Activated T-helper 1 cell treated with anti-CD3 and anti-CD28 coated beads, Interleukin-12 subunit alpha, Interleukin-12 subunit beta, Interleukin-2, Interleukin-4 antibody, amounts not matched to agents 30 ng/mL and 10 ng/mL and 1 ng/mL, durations not matched to agents 14 hours and 24 hours and 36 hours (primary cell): ENCODE data around the gene METTL22. TPM values are rescaled to one million over a fixed set of nuclear protein-coding genes. Genes with fewer than 3 reads are reported as not detected.
A peak's percentile ranks its signal among the peaks of the same experiment; 100 is the strongest.

Experiments
- DNase-seq: peaks from one replicate; pipeline ENCODE4 v3.0.0; 2021; ENCODE audit warnings: low spot score
- H3K27ac Mint-ChIP-seq: one replicate; pipeline ENCODE4 v1.8.0; 2021; ENCODE audit warnings: mild to moderate bottlenecking, mixed read lengths
- H3K27me3 Mint-ChIP-seq: one replicate; pipeline ENCODE4 v1.8.0; 2022; ENCODE audit warnings: mild to moderate bottlenecking, moderate library complexity, mixed read lengths; ENCODE audit not compliant: insufficient read depth
- H3K36me3 Mint-ChIP-seq: one replicate; pipeline ENCODE4 v1.8.0; 2021; ENCODE audit warnings: low read depth, mixed read lengths
- H3K4me1 Mint-ChIP-seq: one replicate; pipeline ENCODE4 v1.8.0; 2021; ENCODE audit warnings: low read depth, mixed read lengths
- H3K4me3 Mint-ChIP-seq: one replicate; pipeline ENCODE4 v1.8.0; 2021; ENCODE audit warnings: mild to moderate bottlenecking, moderate library complexity, mixed read lengths
- H3K9me3 Mint-ChIP-seq: one replicate; pipeline ENCODE4 v1.8.0; 2021; ENCODE audit warnings: mixed read lengths
- intact Hi-C: fragments of 100-400 bp; cut with micrococcal nuclease; formaldehyde crosslinking; loops from one replicate; pipeline ENCODE4 v1.15.1; 2024
- total RNA-seq: library from RNA; stranded (reverse); gene quantifications from 2 replicates; pipeline ENCODE4 v1.2.3, GENCODE V29; 2022

The METTL22 gene
- total RNA-seq, 1 donor from 2014 or later = 32.0 TPM

DNA sequence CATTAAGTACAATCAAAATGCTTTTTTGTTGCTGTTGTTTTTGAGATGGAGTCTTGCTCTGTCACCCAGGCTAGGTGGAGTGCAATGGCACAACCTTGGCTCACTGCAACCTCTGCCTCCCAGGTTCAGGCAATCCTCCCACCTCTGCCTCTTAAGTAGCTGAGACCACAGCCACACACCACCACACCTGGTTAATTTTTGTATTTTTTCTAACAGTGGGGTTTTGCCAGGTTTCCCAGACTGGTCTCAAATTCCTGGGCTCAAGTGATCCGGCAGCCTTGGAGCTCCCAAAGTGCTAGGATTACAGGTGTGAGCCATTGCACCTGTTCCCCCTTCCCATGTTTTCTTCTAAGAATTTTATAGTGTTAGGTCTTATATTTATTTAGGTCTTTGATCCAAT lies 48.0 kb downstream of the METTL22 start:
- no peak for DNase-seq
- H3K27ac Mint-ChIP-seq = no peak overlapping the region
- H3K4me1 Mint-ChIP-seq = no peaks in the 10 kb centered on the region
- intact Hi-C loops = no loop called here
- H3K27me3 Mint-ChIP-seq = peaks cover 3% of the 10 kb centered on the region
- H3K9me3 Mint-ChIP-seq = no peaks in the 10 kb centered on the region
- H3K36me3 Mint-ChIP-seq = no peaks in the 10 kb centered on the region
- no peak overlapping the region for H3K4me3 Mint-ChIP-seq

DNA sequence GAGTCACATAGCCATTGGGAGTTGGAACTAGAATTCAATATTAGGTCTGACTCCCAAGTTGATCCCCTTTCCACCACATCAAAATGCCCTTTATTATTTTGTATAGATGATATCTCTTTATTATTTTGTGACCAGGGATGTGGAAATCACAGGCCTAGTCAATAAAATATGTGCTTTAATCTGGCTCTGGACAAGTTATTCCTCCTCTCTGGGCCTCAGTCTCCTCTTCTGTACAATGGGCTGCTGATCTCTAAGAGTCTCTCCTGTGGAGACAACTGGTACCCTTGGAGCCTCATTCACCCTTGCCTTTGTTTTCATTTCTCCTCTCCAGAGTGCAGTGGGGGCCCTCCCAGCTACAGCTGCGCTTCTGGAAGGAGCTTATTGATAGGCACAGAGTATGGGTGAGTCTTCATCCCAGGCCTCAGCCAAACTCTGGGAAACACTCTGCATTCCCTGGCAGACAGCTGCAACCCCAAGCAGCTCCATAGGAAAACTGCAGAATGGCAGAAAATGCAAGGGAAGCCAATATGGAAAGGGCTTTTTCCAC lies 48.6 kb downstream of the METTL22 start:
- intact Hi-C loops = no loop called here
- Mint-ChIP-seq H3K4me3 (no peak overlapping the region), H3K27ac (no peak overlapping the region), H3K36me3 (no peaks in the 10 kb centered on the region), H3K9me3 (no peaks in the 10 kb centered on the region), H3K4me1 (peaks cover 4% of the 10 kb centered on the region), H3K27me3 (peaks cover 3% of the 10 kb centered on the region)
- DNase-seq = no peak

DNA sequence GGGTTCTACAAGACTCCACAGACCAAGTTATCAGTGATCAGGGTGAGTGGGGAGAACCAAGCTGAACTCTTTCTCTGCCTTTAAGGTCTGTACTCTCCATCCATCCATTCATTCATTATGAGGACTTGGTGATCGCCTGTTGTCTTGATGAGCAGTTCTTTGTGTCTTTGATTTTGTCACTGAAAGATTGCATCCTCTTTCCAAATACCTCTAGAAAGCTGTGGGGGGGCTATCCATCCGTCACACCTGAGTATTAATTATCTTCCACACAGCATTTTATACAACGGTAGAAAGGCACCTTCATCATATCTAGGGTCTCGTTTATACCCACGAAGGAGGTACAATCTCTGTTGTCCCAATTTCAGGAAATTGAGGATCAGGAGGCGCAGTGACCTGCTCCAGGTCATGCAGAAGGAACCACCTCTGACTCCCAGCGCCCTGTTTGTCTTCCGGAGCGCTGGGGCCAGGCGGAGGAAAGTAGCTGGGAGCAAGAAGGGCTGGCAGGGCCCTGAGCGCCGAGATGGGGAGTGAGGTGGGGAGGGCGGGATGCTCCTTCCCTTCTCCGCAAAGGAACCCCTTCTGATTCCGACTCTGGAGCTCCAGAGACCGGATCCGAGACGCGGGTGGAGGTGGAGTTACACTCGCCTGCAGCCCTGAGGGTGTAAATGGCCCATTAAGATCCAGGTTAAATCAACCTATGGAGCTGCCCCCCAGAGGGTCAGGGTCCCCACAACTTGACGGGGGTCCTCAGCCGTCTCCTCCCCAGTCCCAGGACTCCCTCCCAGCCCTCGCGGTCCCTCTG lies 52.3 kb downstream of the METTL22 start:
- peaks cover 6% of the 10 kb centered on the region for H3K27me3 Mint-ChIP-seq
- H3K36me3 Mint-ChIP-seq = no peaks in the 10 kb centered on the region
- H3K4me1 Mint-ChIP-seq = peaks cover 20% of the 10 kb centered on the region
- DNase-seq = no peak
- peak overlapping the region; percentile 75 for H3K4me3 Mint-ChIP-seq
- intact Hi-C loops = loop anchor here (1.0 to 2.0 kb wide), 7 partner anchors 13 to 417 kb away; partner anchors contain the start of genes HAPSTR1, METTL22, PMM2 and TMEM186
- H3K27ac Mint-ChIP-seq = no peak overlapping the region
- no peaks in the 10 kb centered on the region for H3K9me3 Mint-ChIP-seq

DNA sequence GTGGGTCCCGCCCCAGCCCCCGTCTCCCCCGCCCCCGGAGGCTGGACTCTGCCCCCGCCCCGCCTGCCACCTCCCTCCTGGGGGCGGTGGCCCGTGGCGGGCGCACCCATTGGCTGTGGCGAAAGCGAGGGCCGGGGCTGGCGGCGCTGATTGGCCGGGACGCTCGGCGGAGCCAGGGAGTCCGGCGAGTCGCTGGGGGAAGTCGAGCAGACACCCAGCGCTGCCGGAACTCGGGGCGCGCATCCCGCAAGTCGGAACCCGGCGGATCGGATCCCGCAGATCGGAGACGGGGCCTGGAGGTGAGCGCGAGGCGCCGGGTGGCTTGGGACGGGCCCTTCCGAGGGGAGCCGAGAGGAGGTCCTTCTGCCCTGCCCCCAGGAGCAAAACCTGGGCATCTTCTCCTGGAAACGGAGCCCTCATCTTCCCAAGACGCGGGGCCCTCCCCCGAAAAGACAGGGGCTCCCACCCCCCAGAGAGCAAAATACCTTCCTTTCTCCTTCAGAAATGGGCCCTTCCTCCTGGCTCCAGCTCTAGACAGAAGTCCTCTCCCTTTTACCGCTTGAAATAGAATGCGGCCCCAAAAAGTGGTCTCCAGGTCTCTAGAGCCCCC lies 53.0 kb downstream of the METTL22 start, which contains the start of gene ABAT:
TSS of gene ABAT (plus strand) at position 205 of the 610 bp plus-strand sequence. CDS start 61,123 bp downstream, outside the sequence.
- Mint-ChIP-seq H3K36me3 (no peaks in the 10 kb centered on the region), H3K4me3 (peak within 1 kb of the TSS; percentile 87), H3K27ac (peak within 1 kb of the TSS; percentile 81), H3K4me1 (peaks cover 20% of the 10 kb centered on the region), H3K9me3 (no peaks in the 10 kb centered on the region), H3K27me3 (peaks cover 6% of the 10 kb centered on the region)
- intact Hi-C loops = loop anchor here (1.0 to 2.0 kb wide), 7 partner anchors 14 to 416 kb away; partner anchors contain the start of genes HAPSTR1, METTL22, PMM2 and TMEM186
- peak; percentile 91 for DNase-seq

DNA sequence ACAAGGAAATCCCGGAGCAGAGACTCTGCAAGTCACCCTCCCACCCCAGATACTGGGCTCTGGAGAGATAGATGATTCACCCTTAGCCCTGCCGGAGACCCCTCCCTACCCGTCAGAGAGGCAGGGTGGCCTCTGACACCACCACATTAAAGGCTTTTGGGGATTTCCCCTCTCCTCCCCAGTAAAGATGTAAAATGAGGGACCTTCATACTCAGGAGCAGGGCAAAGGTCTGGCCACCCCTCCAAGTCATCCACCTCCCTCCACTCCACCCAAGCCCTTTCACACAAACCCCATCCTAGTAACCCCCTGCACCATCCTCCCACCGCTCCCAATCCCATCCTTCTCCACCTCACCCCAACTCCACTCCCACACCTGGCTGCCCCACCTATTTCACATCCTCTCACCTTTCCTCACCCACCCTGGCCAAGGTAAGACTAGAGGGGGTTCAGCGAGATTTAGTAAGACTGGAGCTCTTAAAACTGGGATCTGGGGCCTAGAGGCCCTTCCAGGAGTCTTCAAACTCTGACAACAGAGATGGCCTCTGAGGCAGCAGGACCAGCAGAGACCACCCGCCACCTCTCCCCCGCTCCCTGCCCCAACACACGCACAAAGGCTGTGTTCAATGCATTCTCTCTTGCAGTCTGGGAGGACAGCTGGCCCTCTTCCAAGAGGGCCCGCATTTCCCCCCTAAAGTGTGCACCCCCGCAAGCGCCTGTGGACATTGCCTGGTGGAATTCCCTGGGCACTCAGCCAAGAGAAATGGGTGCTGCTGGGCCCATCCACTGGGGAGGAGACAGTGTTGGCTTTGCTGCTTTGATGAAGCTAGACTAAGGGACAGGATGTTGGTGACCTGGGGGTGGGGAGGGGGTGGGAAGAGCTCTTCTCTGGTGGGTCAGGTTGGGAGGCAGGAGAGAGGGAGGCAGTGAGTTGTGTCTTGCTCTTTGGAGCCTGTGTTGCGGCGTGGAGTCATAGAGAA lies 54.0 kb downstream of the METTL22 start:
- H3K27ac Mint-ChIP-seq = peak overlapping the region; percentile 81
- DNase-seq = peak; percentile 30
- peaks cover 3% of the 10 kb centered on the region for H3K27me3 Mint-ChIP-seq
- H3K9me3 Mint-ChIP-seq = peaks cover 6% of the 10 kb centered on the region
- intact Hi-C loops = loop anchor here (2.0 kb wide), 3 partner anchors 15 to 415 kb away; partner anchors contain the start of gene HAPSTR1
- H3K36me3 Mint-ChIP-seq = peaks cover 2% of the 10 kb centered on the region
- peaks cover 20% of the 10 kb centered on the region for H3K4me1 Mint-ChIP-seq
- H3K4me3 Mint-ChIP-seq = peak overlapping the region; percentile 87

DNA sequence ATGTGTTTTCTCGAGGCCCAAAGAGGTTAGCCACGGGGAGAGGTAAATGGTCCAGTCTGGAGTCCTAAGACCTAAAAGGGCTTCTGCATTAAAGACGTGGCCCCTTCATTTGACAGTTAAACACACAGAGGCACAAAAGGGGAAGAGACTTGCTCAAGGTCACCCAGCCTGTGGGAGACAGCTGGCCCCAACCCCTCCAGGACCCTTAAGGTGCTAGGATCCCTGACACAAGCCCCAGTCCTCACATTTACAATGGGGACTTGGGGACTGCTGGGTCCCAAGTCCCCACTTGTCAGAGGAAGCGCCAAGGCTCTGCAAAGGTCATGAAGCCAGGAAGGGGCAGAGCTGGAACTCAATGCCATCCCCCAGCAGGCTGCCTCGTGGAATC lies 54.7 kb downstream of the METTL22 start:
- peaks cover 6% of the 10 kb centered on the region for H3K9me3 Mint-ChIP-seq
- no peak for DNase-seq
- H3K27me3 Mint-ChIP-seq = peaks cover 3% of the 10 kb centered on the region
- intact Hi-C loops = no loop called here
- H3K4me3 Mint-ChIP-seq = peak overlapping the region; percentile 87
- no peak overlapping the region for H3K27ac Mint-ChIP-seq
- H3K4me1 Mint-ChIP-seq = peaks cover 20% of the 10 kb centered on the region
- H3K36me3 Mint-ChIP-seq = peaks cover 2% of the 10 kb centered on the region

DNA sequence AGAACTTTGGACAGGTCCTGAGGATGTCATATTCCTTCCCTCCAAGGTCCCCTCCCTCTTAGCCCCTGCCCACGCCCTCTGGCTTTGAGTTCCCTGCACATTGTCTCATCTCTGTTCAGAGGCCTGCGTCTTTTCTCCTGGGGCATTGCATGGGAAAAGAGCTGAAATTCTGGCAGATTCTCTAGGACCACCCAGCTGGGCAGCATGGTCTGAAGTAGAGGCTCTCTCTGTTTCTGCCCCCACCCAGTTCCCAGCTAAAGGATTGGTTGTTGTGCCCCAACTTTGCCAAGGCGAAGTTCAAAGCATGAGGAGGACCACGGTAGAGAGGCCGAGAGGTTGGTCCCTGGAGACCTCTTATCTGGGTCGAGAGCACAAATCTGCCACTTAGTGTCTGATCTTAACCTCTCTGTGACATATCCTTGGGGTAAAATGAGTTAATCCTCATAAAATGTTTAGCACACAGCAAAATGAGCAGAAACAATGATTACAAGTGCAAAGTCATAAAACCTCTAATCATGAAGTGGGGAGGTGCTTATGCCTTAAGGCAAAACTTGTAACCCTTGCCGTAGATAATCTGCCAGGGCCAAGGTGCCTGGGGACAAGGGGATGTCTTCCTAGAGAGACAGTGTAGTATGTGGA lies 55.4 kb downstream of the METTL22 start:
- intact Hi-C loops = no loop called here
- DNase-seq = no peak
- peaks cover 20% of the 10 kb centered on the region for H3K4me1 Mint-ChIP-seq
- peak overlapping the region; percentile 33 for H3K4me3 Mint-ChIP-seq
- H3K9me3 Mint-ChIP-seq = peaks cover 6% of the 10 kb centered on the region
- peaks cover 2% of the 10 kb centered on the region for H3K36me3 Mint-ChIP-seq
- H3K27me3 Mint-ChIP-seq = peaks cover 3% of the 10 kb centered on the region
- H3K27ac Mint-ChIP-seq = no peak overlapping the region

DNA sequence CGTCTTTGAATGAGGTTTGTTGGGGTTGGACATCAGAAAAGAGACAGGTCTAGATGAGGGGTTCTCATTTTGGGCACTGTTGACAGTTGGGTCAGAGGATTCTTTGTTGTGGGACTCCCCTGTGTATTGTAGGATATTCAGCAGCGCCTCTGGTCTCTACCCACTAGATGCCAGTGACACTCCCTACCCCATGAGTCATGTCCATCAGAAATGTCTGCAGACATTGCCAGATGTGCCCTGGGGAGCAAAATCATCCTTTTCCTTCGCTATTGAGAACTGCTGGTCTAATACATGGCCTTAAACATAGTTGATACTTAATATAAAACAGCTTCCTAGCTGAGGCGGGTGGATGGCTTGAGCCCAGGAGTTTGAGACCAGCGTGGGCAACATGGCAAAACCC lies 56.0 kb downstream of the METTL22 start:
- Mint-ChIP-seq H3K36me3 (peaks cover 2% of the 10 kb centered on the region), H3K9me3 (peaks cover 6% of the 10 kb centered on the region), H3K27me3 (peaks cover 3% of the 10 kb centered on the region), H3K27ac (no peak overlapping the region), H3K4me3 (no peak overlapping the region), H3K4me1 (peaks cover 20% of the 10 kb centered on the region)
- intact Hi-C loops = no loop called here
- no peak for DNase-seq

DNA sequence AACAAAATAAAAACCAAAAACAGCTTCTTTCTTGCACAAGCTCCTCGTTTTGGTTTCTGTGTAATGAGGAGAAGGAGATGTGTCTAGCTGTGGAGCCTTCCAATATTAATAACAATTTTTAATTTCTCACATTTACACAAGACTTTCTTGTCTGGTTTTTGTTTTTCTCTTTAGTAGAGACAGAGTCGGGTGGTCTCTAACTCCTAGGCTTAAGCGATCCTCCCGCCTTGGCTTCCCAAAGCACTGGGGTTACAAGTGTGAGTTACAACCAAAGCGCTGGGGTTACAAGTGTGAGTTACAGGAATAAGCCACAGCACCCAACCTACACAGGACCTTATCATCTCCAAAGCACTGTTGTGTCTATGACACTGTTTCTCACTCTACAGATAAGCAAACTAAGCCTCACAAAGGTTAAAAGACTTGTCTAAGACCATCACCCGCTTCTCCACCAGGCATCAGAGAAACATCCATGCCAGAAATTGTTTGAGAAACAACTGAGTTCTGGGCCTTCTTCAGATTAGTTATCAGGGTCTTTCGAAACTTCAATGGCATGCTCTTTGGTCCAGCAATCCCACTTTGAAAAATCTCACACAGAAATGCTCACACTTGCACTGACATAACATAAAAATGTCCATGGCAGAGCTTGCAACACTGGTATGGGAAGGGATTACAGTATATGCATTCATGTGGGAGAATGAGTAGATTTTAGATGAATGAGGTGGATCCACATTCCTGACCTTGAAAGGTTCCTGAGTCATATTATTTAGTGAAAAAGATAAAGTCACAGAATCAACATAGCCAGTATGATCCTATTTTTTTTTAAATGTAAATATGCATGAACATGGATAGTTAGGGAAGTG lies 56.8 kb downstream of the METTL22 start:
- Mint-ChIP-seq H3K36me3 (peaks cover 2% of the 10 kb centered on the region), H3K27me3 (peaks cover 3% of the 10 kb centered on the region), H3K9me3 (peaks cover 6% of the 10 kb centered on the region), H3K4me1 (peaks cover 20% of the 10 kb centered on the region), H3K4me3 (no peak overlapping the region), H3K27ac (no peak overlapping the region)
- intact Hi-C loops = no loop called here
- DNase-seq = no peak

DNA sequence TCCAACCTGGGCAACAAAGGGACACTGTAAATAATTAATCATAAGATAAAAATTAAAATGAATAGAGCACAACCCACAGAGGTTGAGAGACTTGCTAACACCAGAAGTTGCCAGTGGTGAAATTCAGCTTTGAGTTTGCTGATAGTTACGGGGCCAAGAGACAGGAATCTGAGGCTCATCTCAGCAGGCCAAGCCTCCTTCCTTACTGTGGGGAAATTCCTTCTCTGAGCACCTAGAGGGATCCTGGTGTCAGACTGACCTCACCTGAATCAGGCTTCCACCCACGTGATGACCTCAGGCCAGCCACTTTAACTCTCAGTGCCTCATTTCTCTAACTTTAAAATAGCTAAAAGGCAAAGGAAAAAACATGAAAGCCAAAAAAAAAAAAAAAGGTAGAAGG lies 57.7 kb downstream of the METTL22 start:
- Mint-ChIP-seq H3K4me1 (peaks cover 20% of the 10 kb centered on the region), H3K36me3 (peaks cover 3% of the 10 kb centered on the region), H3K27me3 (peaks cover 3% of the 10 kb centered on the region), H3K4me3 (no peak overlapping the region), H3K27ac (no peak overlapping the region), H3K9me3 (peaks cover 6% of the 10 kb centered on the region)
- DNase-seq = no peak
- intact Hi-C loops = no loop called here

DNA sequence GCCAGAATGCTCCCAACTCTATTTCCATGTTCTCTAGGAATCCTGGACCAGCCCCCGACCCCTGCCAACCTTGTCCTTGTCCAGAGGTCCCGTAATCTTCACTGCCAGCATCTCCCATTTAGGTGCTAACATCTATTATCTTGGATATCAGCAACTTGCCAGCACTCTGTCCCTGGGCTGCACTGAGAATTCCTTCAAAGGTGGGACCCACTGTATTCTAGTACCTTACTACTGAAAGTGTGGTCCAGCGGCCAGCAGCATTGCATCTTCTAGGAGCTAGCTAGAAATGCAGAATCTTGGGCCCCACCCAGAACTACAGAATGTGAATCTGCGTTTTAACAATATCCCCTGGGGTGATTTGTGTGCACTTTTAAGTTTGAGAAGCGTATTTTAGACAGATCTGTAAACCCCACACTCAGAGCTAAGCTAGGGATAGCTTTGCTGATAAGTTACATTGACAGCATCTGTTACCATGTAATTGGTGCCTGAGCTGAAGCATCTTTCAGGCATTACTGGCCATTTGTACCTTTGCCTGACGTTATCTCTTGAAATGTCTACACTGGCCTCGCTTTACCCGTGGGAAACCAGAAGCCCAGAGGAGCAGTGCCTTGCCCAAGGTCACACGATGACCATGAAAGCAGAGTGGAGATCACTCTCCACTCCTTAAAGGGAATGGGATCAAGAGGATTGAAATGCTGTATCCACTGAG lies 61.2 kb downstream of the METTL22 start:
- H3K4me3 Mint-ChIP-seq = no peak overlapping the region
- peaks cover 3% of the 10 kb centered on the region for H3K36me3 Mint-ChIP-seq
- H3K27me3 Mint-ChIP-seq = peaks cover 3% of the 10 kb centered on the region
- no peak overlapping the region for H3K27ac Mint-ChIP-seq
- H3K9me3 Mint-ChIP-seq = peaks cover 6% of the 10 kb centered on the region
- intact Hi-C loops = no loop called here
- no peaks in the 10 kb centered on the region for H3K4me1 Mint-ChIP-seq
- no peak for DNase-seq
